Fibroblast of mammary gland (primary cell): ENCODE data around the gene MAPKBP1.
A peak's percentile ranks its signal among the peaks of the same experiment; 100 is the strongest.

ENCODE experiments used
- DNase-seq: peaks from one replicate; pipeline ENCODE4 v3.0.0-alpha.2; 2010; ENCODE audit warnings: low read depth
- H3K4me3 ChIP-seq: 2 replicates; pipeline ENCODE4 v1.5.1; 2011; ENCODE audit warnings: low read depth, mild to moderate bottlenecking, low read length, moderate library complexity; ENCODE audit not compliant: control insufficient read depth
- TF ChIP-seq, protein P1 (sequence below): conservative IDR thresholded peaks from 2 replicates; pipeline ENCODE4 v1.5.1; 2011; ENCODE audit warnings: low read depth, low read length, inconsistent platforms; ENCODE audit not compliant: control insufficient read depth, insufficient read depth

MAPKBP1 gene

DNA sequence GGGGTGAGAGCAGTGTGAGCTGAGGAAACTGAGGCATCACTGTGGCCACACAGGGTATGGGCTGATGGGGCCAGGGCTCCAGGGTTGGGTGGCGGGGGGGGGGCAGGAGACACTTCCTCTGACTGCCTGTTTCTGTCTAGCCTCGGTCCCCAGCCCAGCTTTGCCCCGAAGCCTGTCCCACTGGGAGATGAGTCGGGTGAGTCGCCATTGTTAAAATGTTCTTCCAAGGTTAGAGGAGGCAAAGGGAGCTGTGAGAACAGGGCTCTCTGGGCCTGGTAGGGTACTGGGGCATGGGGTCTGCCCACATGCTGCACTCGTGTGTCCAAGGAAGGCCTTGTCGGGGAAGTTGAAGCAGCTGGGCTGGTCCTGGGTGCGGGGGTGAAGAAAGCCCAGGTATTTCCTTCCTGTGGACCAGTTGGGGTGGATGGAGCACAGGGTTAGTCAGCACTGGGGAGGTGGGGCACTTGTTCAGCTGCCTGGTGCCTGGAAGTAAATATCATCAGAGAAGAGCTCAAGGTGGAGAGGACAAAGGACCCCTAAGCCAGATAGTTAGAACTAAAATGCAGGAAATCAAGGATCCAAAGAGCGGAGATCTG is 45.3 kb downstream of the MAPKBP1 start:
- peak; percentile 12 for DNase-seq
- no peak overlapping the region for H3K4me3 ChIP-seq
- TF ChIP-seq, protein P1, sequence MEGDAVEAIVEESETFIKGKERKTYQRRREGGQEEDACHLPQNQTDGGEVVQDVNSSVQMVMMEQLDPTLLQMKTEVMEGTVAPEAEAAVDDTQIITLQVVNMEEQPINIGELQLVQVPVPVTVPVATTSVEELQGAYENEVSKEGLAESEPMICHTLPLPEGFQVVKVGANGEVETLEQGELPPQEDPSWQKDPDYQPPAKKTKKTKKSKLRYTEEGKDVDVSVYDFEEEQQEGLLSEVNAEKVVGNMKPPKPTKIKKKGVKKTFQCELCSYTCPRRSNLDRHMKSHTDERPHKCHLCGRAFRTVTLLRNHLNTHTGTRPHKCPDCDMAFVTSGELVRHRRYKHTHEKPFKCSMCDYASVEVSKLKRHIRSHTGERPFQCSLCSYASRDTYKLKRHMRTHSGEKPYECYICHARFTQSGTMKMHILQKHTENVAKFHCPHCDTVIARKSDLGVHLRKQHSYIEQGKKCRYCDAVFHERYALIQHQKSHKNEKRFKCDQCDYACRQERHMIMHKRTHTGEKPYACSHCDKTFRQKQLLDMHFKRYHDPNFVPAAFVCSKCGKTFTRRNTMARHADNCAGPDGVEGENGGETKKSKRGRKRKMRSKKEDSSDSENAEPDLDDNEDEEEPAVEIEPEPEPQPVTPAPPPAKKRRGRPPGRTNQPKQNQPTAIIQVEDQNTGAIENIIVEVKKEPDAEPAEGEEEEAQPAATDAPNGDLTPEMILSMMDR: no peak

DNA sequence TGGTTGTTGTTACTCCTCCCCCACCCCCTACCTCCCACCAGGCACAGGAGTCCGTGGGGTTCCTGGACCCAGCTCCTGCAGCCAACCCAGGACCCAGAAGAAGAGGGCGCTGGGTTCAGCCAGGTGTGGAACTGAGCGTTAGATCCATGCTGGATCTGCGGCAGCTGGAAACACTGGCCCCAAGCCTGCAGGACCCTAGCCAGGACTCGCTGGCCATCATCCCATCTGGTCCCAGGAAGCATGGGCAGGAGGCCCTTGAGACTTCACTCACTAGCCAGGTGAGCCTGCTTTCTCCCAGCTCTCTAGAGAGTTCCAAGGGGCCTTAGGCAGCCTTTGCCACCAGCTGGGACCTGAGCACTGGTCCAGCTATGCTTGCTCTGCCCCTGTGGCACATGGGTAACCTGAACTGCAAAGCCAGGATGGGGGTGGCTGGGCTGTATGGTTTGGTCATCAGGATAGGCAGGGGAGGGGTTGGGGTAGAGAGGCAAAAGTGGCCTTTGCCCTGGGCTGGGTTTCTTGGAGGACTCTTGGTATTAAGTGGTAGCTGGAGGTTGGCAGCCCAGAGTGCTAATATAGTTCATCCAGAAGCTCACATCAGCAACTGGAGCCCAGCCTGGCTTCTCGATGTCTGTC is 46.6 kb downstream of the MAPKBP1 start:
- TF ChIP-seq, protein P1: no peak
- no peak overlapping the region for H3K4me3 ChIP-seq
- no peak for DNase-seq

DNA sequence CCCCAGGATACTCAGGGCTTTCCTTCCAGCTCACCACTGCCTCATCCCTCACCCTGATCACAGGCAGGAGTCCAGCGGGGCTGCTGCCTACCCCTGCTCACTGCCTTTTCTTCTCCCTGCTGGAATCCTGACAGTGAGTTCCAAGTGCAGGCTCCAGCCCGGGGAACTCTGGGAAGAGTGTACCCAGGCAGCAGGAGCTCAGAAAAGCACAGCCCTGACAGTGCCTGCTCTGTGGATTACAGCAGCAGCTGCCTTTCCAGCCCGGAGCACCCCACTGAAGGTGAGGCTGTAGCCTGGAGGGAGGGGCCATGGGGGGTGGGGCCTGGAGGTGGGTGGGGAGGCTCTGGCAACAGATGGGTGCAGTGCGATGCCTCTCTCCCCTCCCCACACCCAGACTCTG is 47.5 kb downstream of the MAPKBP1 start:
- no peak overlapping the region for H3K4me3 ChIP-seq
- TF ChIP-seq, protein P1: no peak
- no peak for DNase-seq

DNA sequence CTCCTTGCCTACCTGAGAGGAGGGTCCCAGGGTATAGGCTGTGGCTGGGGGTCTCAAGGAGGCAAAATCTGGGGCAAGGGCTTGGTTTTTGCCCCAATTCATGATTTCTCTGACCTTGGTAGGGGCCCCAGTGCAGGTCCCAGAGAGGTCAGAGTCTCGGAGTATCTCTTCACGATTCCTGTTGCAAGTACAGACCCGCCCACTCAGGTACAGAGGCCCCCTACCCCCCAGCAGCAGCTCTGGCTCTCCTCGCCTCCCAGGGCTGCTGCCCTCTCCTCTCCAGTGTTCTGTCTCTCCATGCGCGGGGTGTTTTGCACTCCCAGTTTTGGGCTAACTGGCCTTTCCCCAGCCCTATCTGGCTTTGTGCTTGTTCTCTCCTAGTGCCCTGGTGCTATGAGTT is 48.2 kb downstream of the MAPKBP1 start:
- no peak overlapping the region for H3K4me3 ChIP-seq
- no peak for DNase-seq
- TF ChIP-seq, protein P1: no peak

DNA sequence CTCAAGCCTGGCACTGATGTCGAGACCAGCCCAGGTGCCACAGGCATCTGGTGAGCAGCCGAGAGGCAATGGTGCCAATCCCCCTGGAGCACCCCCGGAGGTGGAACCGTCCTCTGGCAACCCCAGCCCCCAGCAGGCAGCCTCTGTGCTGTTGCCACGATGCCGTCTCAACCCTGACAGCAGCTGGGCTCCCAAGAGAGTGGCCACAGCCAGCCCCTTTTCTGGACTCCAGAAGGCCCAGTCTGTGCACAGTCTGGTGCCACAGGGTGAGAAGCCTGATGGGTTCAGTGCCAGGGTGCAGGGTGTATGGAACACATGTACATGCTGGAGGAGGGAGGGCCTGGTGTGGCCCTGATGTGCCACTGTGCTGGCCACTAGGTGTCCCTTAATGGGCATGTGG is 48.7 kb downstream of the MAPKBP1 start:
- TF ChIP-seq, protein P1: no peak
- DNase-seq: no peak
- no peak overlapping the region for H3K4me3 ChIP-seq

DNA sequence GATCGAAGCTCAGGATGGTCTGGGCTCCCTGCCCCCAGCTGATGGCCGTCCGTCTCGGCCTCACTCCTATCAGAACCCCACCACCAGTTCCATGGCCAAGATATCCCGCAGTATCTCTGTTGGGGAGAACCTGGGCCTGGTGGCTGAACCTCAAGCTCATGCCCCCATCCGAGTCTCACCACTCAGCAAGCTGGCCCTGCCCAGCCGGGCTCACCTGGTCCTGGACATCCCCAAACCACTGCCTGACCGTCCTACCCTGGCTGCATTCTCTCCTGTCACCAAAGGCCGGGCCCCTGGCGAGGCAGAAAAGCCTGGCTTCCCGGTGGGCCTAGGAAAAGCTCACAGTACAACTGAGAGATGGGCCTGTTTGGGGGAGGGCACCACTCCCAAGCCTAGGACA is 49.2 kb downstream of the MAPKBP1 start:
- TF ChIP-seq, protein P1: no peak
- no peak for DNase-seq
- H3K4me3 ChIP-seq: no peak overlapping the region
